Heart right ventricle (tissue), 16 donors: ENCODE measurements around the gene CAMK2G. TPM values are rescaled to one million over a fixed set of nuclear protein-coding genes. Genes with fewer than 3 reads are reported as not detected.
A peak's percentile ranks its signal among the peaks of the same experiment; 100 is the strongest.

ENCODE experiments used
- ATAC-seq, 8 donors: fragments of 200-7000 bp; cut with Tn5 transposase; one replicate each; pipeline ENCODE4 v1.9.1; 2020; ENCODE audit warnings: mild to moderate bottlenecking in 8 of 8, moderate library complexity in 8 of 8, moderate number of reproducible peaks in 1 of 8
- DNase-seq, 2 donors: peaks; one replicate each; pipeline ENCODE4 v3.0.0-alpha.2; 2020
- H3K27ac ChIP-seq, 10 donors: fragments of 200-600 bp; sonication (generic) in 2 of 10; one replicate each; pipeline versions ENCODE4 v1.5.0 to v1.8.0; 2020 to 2022; ENCODE audit warnings: mild to moderate bottlenecking in 3 of 10
- H3K27me3 ChIP-seq, 7 donors: fragments of 200-600 bp; one replicate each; pipeline ENCODE4 v1.8.0; 2021 to 2022; ENCODE audit warnings: mild to moderate bottlenecking in 2 of 7
- H3K36me3 ChIP-seq, 9 donors: fragments of 200-600 bp; sonication (generic) in 1 of 9; one replicate each; pipeline versions ENCODE4 v1.5.0 to v1.8.0; 2020 to 2022; ENCODE audit warnings: mild to moderate bottlenecking in 2 of 9
- H3K4me1 ChIP-seq, 9 donors: fragments of 200-600 bp; sonication (generic) in 1 of 9; one replicate each; pipeline versions ENCODE4 v1.5.0 to v1.8.0; 2020 to 2022; ENCODE audit warnings: mild to moderate bottlenecking in 4 of 9
- H3K4me3 ChIP-seq, 10 donors: fragments of 200-600 bp; sonication (generic) in 2 of 10; one replicate each; pipeline versions ENCODE4 v1.5.0 to v1.8.0; 2020 to 2022; ENCODE audit warnings: mild to moderate bottlenecking in 7 of 10, moderate library complexity in 2 of 10
- H3K9me3 ChIP-seq, 11 donors: fragments of 200-600 bp in 10 of 11; sonication (generic) in 2 of 11; one replicate each; pipeline versions ENCODE4 v1.5.0 to v1.8.0; 2013 to 2022; ENCODE audit warnings: mild to moderate bottlenecking in 2 of 11, control low read depth in 1 of 11, moderate library complexity in 1 of 11
- WGBS, 2 donors: extraction: QIAGEN DNeasy Blood & Tissue Kit; methylation state at CpG; one replicate each; pipeline ENCODE4 v1.1.7; 2013; ENCODE audit warnings: inconsistent platforms in 1 of 2; 5-methylcytosine and 5-hydroxymethylcytosine counted together
- intact Hi-C, 10 donors: fragments of 100-400 bp; cut with DNase I; formaldehyde crosslinking; loops; one replicate each; pipeline versions ENCODE4 v1.11.1 to v1.14.2; 2022
- polyA plus RNA-seq, 2 donors: library from polyadenylated mRNA; stranded (reverse); fragments of 200-250 nt; gene quantifications; one replicate each; pipeline ENCODE4 v1.2.3, GENCODE V29; 2013
- total RNA-seq, 10 donors: library from RNA; stranded (reverse); fragmentation: NEBNext Ultra II Directional in 3 of 10; extraction: Animal tissue kit (Norgen Biotek cat#: 25700) in 3 of 10; gene quantifications; one replicate each; pipeline versions ENCODE4 v1.2.1 to v1.2.4, GENCODE V29; 2021 to 2023
- TF ChIP-seq, protein P1 (sequence below), 9 donors: fragments of 200-600 bp; sonication (generic) in 2 of 9; IDR thresholded peaks; one replicate each; pipeline versions ENCODE4 v1.5.0 to v1.8.0; 2021 to 2022; ENCODE audit warnings: antibody characterized with exemption in 9 of 9, mild to moderate bottlenecking in 5 of 9, moderate library complexity in 1 of 9
- donor health status: Arrhythmogenic right ventricular cardiomyopathy.
- donor health status: ischemic (EF 13 %, LVEDD 7.1; RV severe dilation, severe dysfunction).
- donor health status: healthy with polysubstance abuse.
- donor health status: DM: no; HTN: yes; CAD: no.
- donor health status: DM: no; HTN: no; CAD: no.
- donor health status: ischemic (EF 25% LVEDD 6.9; RV normal size, moderate dysfunction).
- donor health status: ischemic (EF 25% LVEDD 5.7; RV mildly dilated, moderate dysfunction).
- donor health status: healthy.
- donor health status: DM: yes; HTN: yes; CAD: no.
- donor health status: Ischemic cardiomyopathy.
- donor health status: ischemic (EF 35%, LVEDD 5.7; RV mildly dilated, moderate dysfunction).
- donor health status: nonischemic (EF 11% LVEDD 7.7; RV severe dilation, severe dysfunction).
- donor health status: DM: yes; HTN: yes; CAD: no.
- donor health status: PGD.
- donor health status: ischemic (EF 29% LVEDD 5.4; RV normal size, mild dysfunction).
- donor health status: nonischemic (EF 23%, LVEDD 6.1; RV moderate dilation, normal function).

The CAMK2G gene
- total and polyA plus RNA-seq, 12 donors = 8.5 to 16.7 (median 11.8) TPM

GRCh38 chr10:73902351-73902750 lies 28.0 kb upstream of the CAMK2G start:
- DNase-seq = no peak
- no peak overlapping the region for H3K4me3 ChIP-seq
- H3K27me3 ChIP-seq = no peaks in the 10 kb centered on the region
- peaks cover 3 to 68% (median 15%) of the 10 kb centered on the region in 9 donors for H3K4me1 ChIP-seq
- H3K9me3 ChIP-seq = no peaks in the 10 kb centered on the region
- 94% methylated on average over 2 of the region's 2 CpGs for WGBS, 2 donors
- H3K36me3 ChIP-seq = no peaks in the 10 kb centered on the region
- no peak overlapping the region for H3K27ac ChIP-seq
- intact Hi-C loops = loop anchor here in 1 of 10 donors (5.0 kb wide), 1 partner anchor 35 kb away; no protein-coding TSS in a partner anchor
- no peak for ATAC-seq
- TF ChIP-seq, protein P1, sequence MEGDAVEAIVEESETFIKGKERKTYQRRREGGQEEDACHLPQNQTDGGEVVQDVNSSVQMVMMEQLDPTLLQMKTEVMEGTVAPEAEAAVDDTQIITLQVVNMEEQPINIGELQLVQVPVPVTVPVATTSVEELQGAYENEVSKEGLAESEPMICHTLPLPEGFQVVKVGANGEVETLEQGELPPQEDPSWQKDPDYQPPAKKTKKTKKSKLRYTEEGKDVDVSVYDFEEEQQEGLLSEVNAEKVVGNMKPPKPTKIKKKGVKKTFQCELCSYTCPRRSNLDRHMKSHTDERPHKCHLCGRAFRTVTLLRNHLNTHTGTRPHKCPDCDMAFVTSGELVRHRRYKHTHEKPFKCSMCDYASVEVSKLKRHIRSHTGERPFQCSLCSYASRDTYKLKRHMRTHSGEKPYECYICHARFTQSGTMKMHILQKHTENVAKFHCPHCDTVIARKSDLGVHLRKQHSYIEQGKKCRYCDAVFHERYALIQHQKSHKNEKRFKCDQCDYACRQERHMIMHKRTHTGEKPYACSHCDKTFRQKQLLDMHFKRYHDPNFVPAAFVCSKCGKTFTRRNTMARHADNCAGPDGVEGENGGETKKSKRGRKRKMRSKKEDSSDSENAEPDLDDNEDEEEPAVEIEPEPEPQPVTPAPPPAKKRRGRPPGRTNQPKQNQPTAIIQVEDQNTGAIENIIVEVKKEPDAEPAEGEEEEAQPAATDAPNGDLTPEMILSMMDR (IDR thresholded peaks at IDR 0.05) = no peak

GRCh38 chr10:73901261-73901660 lies 26.9 kb upstream of the CAMK2G start:
- TF ChIP-seq, protein P1 (IDR thresholded peaks at IDR 0.05) = no peak
- peaks cover 0 to 57% (median 5%) of the 10 kb centered on the region in 9 donors for H3K4me1 ChIP-seq
- H3K36me3 ChIP-seq = no peaks in the 10 kb centered on the region
- DNase-seq (no peak), ATAC-seq (no peak)
- no peak overlapping the region for H3K4me3 ChIP-seq
- WGBS, 2 donors = 91 to 94% methylated on average over 6 of the region's 6 CpGs
- H3K27ac ChIP-seq = no peak overlapping the region
- intact Hi-C loops = loop anchor here in 1 of 10 donors (5.0 kb wide), 1 partner anchor 36 kb away; no protein-coding TSS in a partner anchor
- no peaks in the 10 kb centered on the region for H3K9me3 ChIP-seq
- H3K27me3 ChIP-seq = no peaks in the 10 kb centered on the region

DNA sequence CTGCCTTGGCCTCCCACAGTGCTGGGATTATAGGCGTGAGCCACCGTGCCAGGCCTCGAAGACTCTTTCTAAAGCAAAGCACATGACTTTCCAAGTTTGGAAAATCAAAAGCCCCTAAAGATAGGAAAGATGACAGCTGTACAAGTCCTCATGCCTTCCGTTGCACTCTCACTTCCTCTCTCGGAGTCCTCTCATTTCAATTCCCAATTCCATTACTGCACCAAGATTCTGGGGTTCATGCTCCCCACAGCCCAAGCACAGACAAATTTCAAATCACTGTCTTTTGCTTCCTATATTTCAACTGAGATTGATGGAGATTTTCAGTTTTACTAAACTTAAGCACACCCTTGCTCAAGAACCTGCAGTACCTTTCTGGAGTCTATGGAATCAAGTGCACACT lies 25.7 kb upstream of the CAMK2G start:
- ATAC-seq (peak in 3 of 8 donors; percentile 27 to 46 (median 33)), DNase-seq (no peak)
- no peaks in the 10 kb centered on the region for H3K27me3 ChIP-seq
- H3K9me3 ChIP-seq = no peaks in the 10 kb centered on the region
- H3K36me3 ChIP-seq = no peaks in the 10 kb centered on the region
- 92 to 95% methylated on average over 5 of the region's 5 CpGs for WGBS, 2 donors
- H3K4me3 ChIP-seq = no peak overlapping the region
- intact Hi-C loops = loop anchor here in 1 of 10 donors (5.0 kb wide), 1 partner anchor 37 kb away; no protein-coding TSS in a partner anchor
- peak overlapping the region in 5 of 10 donors; percentile 9 to 61 (median 47) for H3K27ac ChIP-seq
- H3K4me1 ChIP-seq = peaks cover 0 to 45% (median 0%) of the 10 kb centered on the region in 9 donors
- TF ChIP-seq, protein P1 (IDR thresholded peaks at IDR 0.05) = no peak

GRCh38 chr10:73899423-73899822 lies 25.1 kb upstream of the CAMK2G start:
- TF ChIP-seq, protein P1 (IDR thresholded peaks at IDR 0.05) = no peak
- intact Hi-C loops = no loop called here
- ATAC-seq = peak in 2 of 8 donors; percentile 22 to 44
- Histone ChIP-seq H3K36me3 (no peaks in the 10 kb centered on the region), H3K4me3 (no peak overlapping the region), H3K27me3 (no peaks in the 10 kb centered on the region), H3K9me3 (no peaks in the 10 kb centered on the region), H3K27ac (peak overlapping the region in 5 of 10 donors; percentile 9 to 61 (median 47)), H3K4me1 (peaks cover 0 to 50% (median 0%) of the 10 kb centered on the region in 9 donors)
- DNase-seq = no peak
- 77 to 87% methylated on average over 4 of the region's 4 CpGs for WGBS, 2 donors
